A549 (cell line): ENCODE data around the gene IFT57.

Experiments
- CHD2 ChIP-seq: fragments of 150-350 bp; IDR thresholded peaks from 2 replicates; pipeline ENCODE4 v1.6.1; 2014; ENCODE audit warnings: low read length; ENCODE audit not compliant: partially characterized antibody
- EP300 ChIP-seq, 2 experiments: fragments of >200 bp; sonication (Bioruptor Twin); formaldehyde crosslinking; IDR thresholded peaks; 2 replicates in 1 of 2; 3 replicates in 1 of 2; pipeline ENCODE4 v1.6.1; 2016 to 2017
- HOXA7 ChIP-seq: fragments of 250-450 bp; sonication (Bioruptor Pico); IDR thresholded peaks from 2 replicates; pipeline ENCODE4 v1.5.0; 2020; ENCODE audit warnings: mild to moderate bottlenecking, moderate library complexity
- MYC ChIP-seq: IDR thresholded peaks from 2 replicates; pipeline ENCODE4 v1.6.1; 2012; ENCODE audit warnings: mild to moderate bottlenecking, inconsistent platforms, low read length, improper control_type of control experiment, borderline replicate concordance
- POLR2A ChIP-seq: IDR thresholded peaks from 2 replicates; pipeline ENCODE4 v1.6.1; 2012; ENCODE audit warnings: mild to moderate bottlenecking, low read length
- RAD21 ChIP-seq, 2 experiments: fragments of >200 bp in 1 of 2; sonication (Bioruptor Twin) in 1 of 2; formaldehyde crosslinking in 1 of 2; IDR thresholded peaks in 1 of 2; conservative IDR thresholded peaks in 1 of 2; 2 replicates in 1 of 2; 3 replicates in 1 of 2; pipeline ENCODE4 v1.6.1; 2012 to 2018; ENCODE audit warnings: inconsistent platforms in 1 of 2
- SMC3 ChIP-seq: fragments of >200 bp; sonication (Bioruptor Twin); formaldehyde crosslinking; IDR thresholded peaks from 3 replicates; pipeline ENCODE4 v1.6.1; 2018; ENCODE audit warnings: inconsistent platforms
- SREBF2 ChIP-seq: fragments of 450-650 bp; IDR thresholded peaks from 2 replicates; pipeline ENCODE4 v1.6.1; 2014; ENCODE audit warnings: mild to moderate bottlenecking, moderate library complexity
- ZFP36 ChIP-seq: fragments of 450-650 bp; IDR thresholded peaks from 2 replicates; pipeline ENCODE4 v1.6.1; 2014; ENCODE audit warnings: borderline replicate concordance; ENCODE audit not compliant: partially characterized antibody
- TF ChIP-seq, protein P1 (sequence below): fragments of >200 bp; sonication (Bioruptor Twin); formaldehyde crosslinking; IDR thresholded peaks from 3 replicates; pipeline ENCODE4 v1.5.1; 2016
- TF ChIP-seq, protein P2 (sequence below): IDR thresholded peaks from 2 replicates; pipeline ENCODE4 v1.6.1; 2012
- TF ChIP-seq, protein P3 (sequence below): fragments of 450-650 bp; IDR thresholded peaks from 2 replicates; pipeline ENCODE4 v1.6.1; 2014; ENCODE audit warnings: antibody characterized with exemption
- TF ChIP-seq, protein P4 (sequence below): fragments of 250-450 bp; sonication (Bioruptor Pico); IDR thresholded peaks from 2 replicates; pipeline ENCODE4 v1.5.0; 2021; ENCODE audit warnings: mild to moderate bottlenecking, moderate library complexity, borderline replicate concordance

DNA sequence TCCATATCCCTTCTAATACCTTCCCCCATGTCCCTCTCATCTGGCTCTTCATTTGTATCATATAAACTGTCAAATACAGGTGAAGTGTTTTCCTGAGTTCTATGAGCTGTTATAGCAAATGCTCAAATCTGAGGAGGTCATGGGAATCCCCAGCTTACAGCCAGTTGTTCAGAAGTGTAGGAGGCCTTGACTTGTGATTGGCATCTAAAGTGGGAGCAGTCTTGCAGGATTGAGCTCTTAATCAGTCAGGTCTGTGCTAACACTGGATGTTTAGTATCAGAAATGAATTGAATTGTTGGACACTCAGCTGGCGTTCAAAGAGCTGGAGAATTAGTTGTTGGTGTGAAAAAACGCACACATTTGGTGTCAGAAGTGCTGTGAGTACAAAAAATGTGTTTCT lies 65.0 kb downstream of the IFT57 start:
- TF ChIP-seq, protein P1, sequence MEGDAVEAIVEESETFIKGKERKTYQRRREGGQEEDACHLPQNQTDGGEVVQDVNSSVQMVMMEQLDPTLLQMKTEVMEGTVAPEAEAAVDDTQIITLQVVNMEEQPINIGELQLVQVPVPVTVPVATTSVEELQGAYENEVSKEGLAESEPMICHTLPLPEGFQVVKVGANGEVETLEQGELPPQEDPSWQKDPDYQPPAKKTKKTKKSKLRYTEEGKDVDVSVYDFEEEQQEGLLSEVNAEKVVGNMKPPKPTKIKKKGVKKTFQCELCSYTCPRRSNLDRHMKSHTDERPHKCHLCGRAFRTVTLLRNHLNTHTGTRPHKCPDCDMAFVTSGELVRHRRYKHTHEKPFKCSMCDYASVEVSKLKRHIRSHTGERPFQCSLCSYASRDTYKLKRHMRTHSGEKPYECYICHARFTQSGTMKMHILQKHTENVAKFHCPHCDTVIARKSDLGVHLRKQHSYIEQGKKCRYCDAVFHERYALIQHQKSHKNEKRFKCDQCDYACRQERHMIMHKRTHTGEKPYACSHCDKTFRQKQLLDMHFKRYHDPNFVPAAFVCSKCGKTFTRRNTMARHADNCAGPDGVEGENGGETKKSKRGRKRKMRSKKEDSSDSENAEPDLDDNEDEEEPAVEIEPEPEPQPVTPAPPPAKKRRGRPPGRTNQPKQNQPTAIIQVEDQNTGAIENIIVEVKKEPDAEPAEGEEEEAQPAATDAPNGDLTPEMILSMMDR: no peak
- TF ChIP-seq SREBF2 (no peak), POLR2A (no peak), CHD2 (no peak), SMC3 (no peak), MYC (no peak), EP300 (IDR thresholded peaks at IDR 0.05) (no peak), ZFP36 (no peak), HOXA7 (no peak), RAD21 (conservative IDR thresholded peaks at IDR 0.05 in 1 of 2, IDR thresholded peaks at IDR 0.05 in 1 of 2) (no peak)
- TF ChIP-seq, protein P2, sequence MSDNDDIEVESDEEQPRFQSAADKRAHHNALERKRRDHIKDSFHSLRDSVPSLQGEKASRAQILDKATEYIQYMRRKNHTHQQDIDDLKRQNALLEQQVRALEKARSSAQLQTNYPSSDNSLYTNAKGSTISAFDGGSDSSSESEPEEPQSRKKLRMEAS: no peak
- TF ChIP-seq, protein P3, sequence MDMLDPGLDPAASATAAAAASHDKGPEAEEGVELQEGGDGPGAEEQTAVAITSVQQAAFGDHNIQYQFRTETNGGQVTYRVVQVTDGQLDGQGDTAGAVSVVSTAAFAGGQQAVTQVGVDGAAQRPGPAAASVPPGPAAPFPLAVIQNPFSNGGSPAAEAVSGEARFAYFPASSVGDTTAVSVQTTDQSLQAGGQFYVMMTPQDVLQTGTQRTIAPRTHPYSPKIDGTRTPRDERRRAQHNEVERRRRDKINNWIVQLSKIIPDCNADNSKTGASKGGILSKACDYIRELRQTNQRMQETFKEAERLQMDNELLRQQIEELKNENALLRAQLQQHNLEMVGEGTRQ: no peak
- TF ChIP-seq, protein P4, sequence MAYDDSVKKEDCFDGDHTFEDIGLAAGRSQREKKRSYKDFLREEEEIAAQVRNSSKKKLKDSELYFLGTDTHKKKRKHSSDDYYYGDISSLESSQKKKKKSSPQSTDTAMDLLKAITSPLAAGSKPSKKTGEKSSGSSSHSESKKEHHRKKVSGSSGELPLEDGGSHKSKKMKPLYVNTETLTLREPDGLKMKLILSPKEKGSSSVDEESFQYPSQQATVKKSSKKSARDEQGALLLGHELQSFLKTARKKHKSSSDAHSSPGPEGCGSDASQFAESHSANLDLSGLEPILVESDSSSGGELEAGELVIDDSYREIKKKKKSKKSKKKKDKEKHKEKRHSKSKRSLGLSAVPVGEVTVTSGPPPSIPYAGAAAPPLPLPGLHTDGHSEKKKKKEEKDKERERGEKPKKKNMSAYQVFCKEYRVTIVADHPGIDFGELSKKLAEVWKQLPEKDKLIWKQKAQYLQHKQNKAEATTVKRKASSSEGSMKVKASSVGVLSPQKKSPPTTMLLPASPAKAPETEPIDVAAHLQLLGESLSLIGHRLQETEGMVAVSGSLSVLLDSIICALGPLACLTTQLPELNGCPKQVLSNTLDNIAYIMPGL (CRISPR knock-in tag): no peak
